Natural killer cell (primary cell): ENCODE measurements around the gene FRAT1. TPM values are rescaled to one million over a fixed set of nuclear protein-coding genes. Genes with fewer than 3 reads are reported as not detected.
"Not testable (repeated sequence)": the region's sequence is repeated elsewhere in the genome, so short reads cannot be mapped to it uniquely, and the experiment has no call there.

Experiments
- ATAC-seq, 3 donors: fragments of 150-1000 bp in 2 of 3; fragments of 200-7000 bp in 1 of 3; cut with Tn5 transposase; 1 replicate in 1 of 3; 2 replicates in 2 of 3; pipeline ENCODE4 v1.10.0; 2021; ENCODE audit warnings: mild to moderate bottlenecking in 2 of 3, moderate library complexity in 2 of 3
- DNase-seq, 2 donors: peaks; one replicate each; pipeline versions ENCODE4 v3.0.0 to v3.0.0-alpha.2; 2013 to 2021; ENCODE audit warnings: mixed read lengths in 1 of 2
- H3K27ac ChIP-seq: one replicate; pipeline ENCODE4 v1.5.1; 2013; ENCODE audit warnings: mild to moderate bottlenecking, low read length
- H3K27me3 ChIP-seq: one replicate; pipeline ENCODE4 v1.6.1; 2013; ENCODE audit warnings: low read length; ENCODE audit not compliant: control insufficient read depth, insufficient read depth
- H3K36me3 ChIP-seq: one replicate; pipeline ENCODE4 v1.6.1; 2013; ENCODE audit warnings: low read length; ENCODE audit not compliant: control insufficient read depth, insufficient read depth
- H3K4me1 ChIP-seq: one replicate; pipeline ENCODE4 v1.6.1; 2013; ENCODE audit warnings: low read length; ENCODE audit not compliant: control insufficient read depth, insufficient read depth
- H3K4me3 ChIP-seq: one replicate; pipeline ENCODE4 v1.5.1; 2013; ENCODE audit warnings: low read length
- H3K9me3 ChIP-seq: one replicate; pipeline ENCODE4 v1.6.1; 2013; ENCODE audit warnings: low read length; ENCODE audit not compliant: control insufficient read depth, insufficient read depth
- H3K27ac Mint-ChIP-seq, 2 donors: one replicate each; pipeline ENCODE4 v1.8.0; 2022; ENCODE audit warnings: mild to moderate bottlenecking in 2 of 2, mixed read lengths in 2 of 2, moderate library complexity in 1 of 2
- H3K27me3 Mint-ChIP-seq, 2 donors: one replicate each; pipeline ENCODE4 v1.8.0; 2022; ENCODE audit warnings: low read depth in 2 of 2, mixed read lengths in 2 of 2
- H3K36me3 Mint-ChIP-seq: one replicate; pipeline ENCODE4 v1.8.0; 2022; ENCODE audit warnings: mixed read lengths
- H3K4me1 Mint-ChIP-seq, 2 donors: one replicate each; pipeline ENCODE4 v1.8.0; 2022; ENCODE audit warnings: mixed read lengths in 2 of 2
- H3K4me3 Mint-ChIP-seq: one replicate; pipeline ENCODE4 v1.8.0; 2022; ENCODE audit warnings: mild to moderate bottlenecking, moderate library complexity, mixed read lengths
- H3K9me3 Mint-ChIP-seq, 2 donors: one replicate each; pipeline ENCODE4 v1.8.0; 2022; ENCODE audit warnings: mixed read lengths in 2 of 2
- CTCF ChIP-seq: fragments of 200-600 bp; IDR thresholded peaks from one replicate; pipeline ENCODE4 v1.8.0; 2022; ENCODE audit warnings: antibody characterized with exemption
- WGBS: methylation state at CpG from one replicate; pipeline ENCODE4 v1.1.7; 2013; ENCODE audit warnings: missing lambda C conversion rate; ENCODE audit not compliant: insufficient coverage; 5-methylcytosine and 5-hydroxymethylcytosine counted together
- intact Hi-C: fragments of 100-400 bp; cut with micrococcal nuclease; formaldehyde crosslinking; loops from one replicate; pipeline ENCODE4 v1.14.2; 2022
- total RNA-seq, 4 donors: library from RNA; stranded (reverse); fragments of 120-200 nt in 1 of 4; gene quantifications; one replicate each; pipeline versions ENCODE4 v1.2.3 to v1.2.4, GENCODE V29; 2013 to 2022

FRAT1 gene
- total RNA-seq, 3 donors from 2014 or later (not counting 1 experiment from before 2014, with no cell fraction given), result 26.0 to 45.0 (median 32.1) TPM

- Mint-ChIP-seq H3K4me3 (no peak overlapping the region), H3K36me3 (no peaks in the 10 kb centered on the region), H3K9me3 (no peaks in the 10 kb centered on the region), H3K27ac (no peak overlapping the region), H3K4me1 (peaks cover 8% of the 10 kb centered on the region in 2 donors), H3K27me3 (peaks cover 0 to 2% of the 10 kb centered on the region in 2 donors)
- no peak for TF ChIP-seq CTCF
- Histone ChIP-seq H3K9me3 (no peaks in the 10 kb centered on the region), H3K36me3 (no peaks in the 10 kb centered on the region), H3K27me3 (peaks cover 2% of the 10 kb centered on the region), H3K27ac (no peak overlapping the region), H3K4me1 (peaks cover 13% of the 10 kb centered on the region), H3K4me3 (no peak overlapping the region)
- WGBS, result 94% methylated on average over 5 of the region's 5 CpGs
- DNase-seq, result no peak
- no peak for ATAC-seq
- intact Hi-C loops, result loop anchor here (10.0 kb wide), 1 partner anchor 67 kb away; the partner anchor contains the start of gene RRP12
These were observed 19.0 kb downstream of the FRAT1 start for GRCh38 chr10:97338041-97338440.

- Histone ChIP-seq H3K4me1 (no peaks in the 10 kb centered on the region), H3K4me3 (no peak overlapping the region), H3K9me3 (no peaks in the 10 kb centered on the region), H3K27ac (no peak overlapping the region), H3K36me3 (no peaks in the 10 kb centered on the region), H3K27me3 (peaks cover 2% of the 10 kb centered on the region)
- Mint-ChIP-seq H3K36me3 (no peaks in the 10 kb centered on the region), H3K27ac (no peak overlapping the region), H3K9me3 (no peaks in the 10 kb centered on the region), H3K4me3 (no peak overlapping the region), H3K27me3 (peaks cover 0 to 7% of the 10 kb centered on the region in 2 donors), H3K4me1 (no peaks in the 10 kb centered on the region)
- ATAC-seq (no peak), DNase-seq (no peak)
- TF ChIP-seq CTCF, result no peak
- intact Hi-C loops, result no loop called here
- 83% methylated on average over 1 of the region's 2 CpGs for WGBS
These were observed 22.3 kb downstream of the FRAT1 start for GRCh38 chr10:97341416-97341815.

DNA sequence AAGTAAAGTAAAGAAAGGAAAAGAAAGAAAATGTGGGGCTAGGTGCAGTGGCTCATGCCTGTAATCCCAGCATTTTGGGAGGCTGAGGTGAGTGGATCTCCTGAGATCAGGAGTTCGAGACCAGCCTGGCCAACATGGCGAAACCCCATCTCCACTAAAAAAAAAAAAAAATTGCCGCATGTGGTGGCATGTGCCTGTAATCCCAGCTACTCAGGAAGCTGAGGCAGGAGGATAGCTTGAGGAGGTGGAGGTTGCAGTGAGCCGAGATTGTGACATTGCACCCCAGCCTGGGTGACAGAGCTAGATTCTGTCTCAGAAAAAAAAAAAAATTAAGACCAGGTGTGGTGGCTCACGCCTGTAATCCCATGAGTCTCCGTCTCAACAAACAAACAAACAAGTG is 24.6 kb downstream of the FRAT1 start:
- intact Hi-C loops, H3K4me1 Mint-ChIP-seq, H3K4me3 ChIP-seq, H3K36me3 Mint-ChIP-seq, H3K4me3 Mint-ChIP-seq, H3K27me3 Mint-ChIP-seq, H3K27ac Mint-ChIP-seq, H3K27ac ChIP-seq, H3K27me3 ChIP-seq, ATAC-seq, H3K9me3 Mint-ChIP-seq, H3K9me3 ChIP-seq, H3K36me3 ChIP-seq, H3K4me1 ChIP-seq, DNase-seq: not testable (repeated sequence)
- 90% methylated on average over 6 of the region's 6 CpGs for WGBS

- Mint-ChIP-seq H3K27me3 (peaks cover 0 to 5% of the 10 kb centered on the region in 2 donors), H3K9me3 (no peaks in the 10 kb centered on the region), H3K4me3 (no peak overlapping the region), H3K27ac (no peak overlapping the region), H3K4me1 (no peaks in the 10 kb centered on the region), H3K36me3 (no peaks in the 10 kb centered on the region)
- 99% methylated on average over 4 of the region's 4 CpGs for WGBS
- H3K27ac ChIP-seq, result no peak overlapping the region
- no peak for DNase-seq
- ATAC-seq, result no peak
- H3K36me3 ChIP-seq, result no peaks in the 10 kb centered on the region
- H3K4me3 ChIP-seq, result no peak overlapping the region
- H3K9me3 ChIP-seq, result no peaks in the 10 kb centered on the region
- no peaks in the 10 kb centered on the region for H3K27me3 ChIP-seq
- intact Hi-C loops, result no loop called here
- no peaks in the 10 kb centered on the region for H3K4me1 ChIP-seq
- TF ChIP-seq CTCF, result no peak
These were observed 28.2 kb downstream of the FRAT1 start for GRCh38 chr10:97347317-97347716.
